Stimulated activated naive CD8-positive, alpha-beta T cell treated with anti-CD3 and anti-CD28 coated beads, Interleukin-15, amount 100 ng/mL, for 72 hours (primary cell): ENCODE data around the gene SH3D21.
A peak's percentile ranks its signal among the peaks of the same experiment; 100 is the strongest.

Source experiments
- ATAC-seq: fragments of 150-1000 bp; cut with Tn5 transposase; 2 replicates; pipeline ENCODE4 v1.10.0; 2021; ENCODE audit warnings: mild to moderate bottlenecking, moderate library complexity
- DNase-seq, 2 donors: peaks; one replicate each; pipeline ENCODE4 v3.0.0; 2021 to 2022
- H3K27ac Mint-ChIP-seq, 2 donors: one replicate each; pipeline ENCODE4 v1.8.0; 2022; ENCODE audit warnings: mild to moderate bottlenecking in 2 of 2, mixed read lengths in 2 of 2, moderate library complexity in 2 of 2
- H3K27me3 Mint-ChIP-seq: one replicate; pipeline ENCODE4 v1.8.0; 2022; ENCODE audit warnings: mixed read lengths
- H3K4me1 Mint-ChIP-seq: one replicate; pipeline ENCODE4 v1.8.0; 2022; ENCODE audit warnings: mild to moderate bottlenecking, mixed read lengths
- H3K4me3 Mint-ChIP-seq, 2 donors: one replicate each; pipeline ENCODE4 v1.8.0; 2022; ENCODE audit warnings: mild to moderate bottlenecking in 2 of 2, mixed read lengths in 2 of 2, moderate library complexity in 1 of 2
- H3K9me3 Mint-ChIP-seq, 2 donors: one replicate each; pipeline ENCODE4 v1.8.0; 2022; ENCODE audit warnings: mixed read lengths in 2 of 2

Gene SH3D21

GRCh38 chr1:36339615-36340014, 33.4 kb downstream of the SH3D21 start:
- H3K9me3 Mint-ChIP-seq: no peaks in the 10 kb centered on the region
- ATAC-seq (no peak), DNase-seq (no peak)
- H3K4me1 Mint-ChIP-seq: peaks cover 16% of the 10 kb centered on the region
- no peak overlapping the region for H3K27ac Mint-ChIP-seq
- no peak overlapping the region for H3K4me3 Mint-ChIP-seq
- no peaks in the 10 kb centered on the region for H3K27me3 Mint-ChIP-seq

- ATAC-seq: no peak
- DNase-seq: no peak
- Mint-ChIP-seq H3K4me3 (no peak overlapping the region), H3K4me1 (peaks cover 21% of the 10 kb centered on the region), H3K27me3 (no peaks in the 10 kb centered on the region), H3K27ac (no peak overlapping the region), H3K9me3 (no peaks in the 10 kb centered on the region)
These were observed 35.6 kb downstream of the SH3D21 start for GRCh38 chr1:36341626-36342320.

GRCh38 chr1:36342426-36343185, 36.4 kb downstream of the SH3D21 start:
- Mint-ChIP-seq H3K4me3 (no peak overlapping the region), H3K27ac (no peak overlapping the region), H3K4me1 (peaks cover 17% of the 10 kb centered on the region), H3K27me3 (no peaks in the 10 kb centered on the region), H3K9me3 (no peaks in the 10 kb centered on the region)
- DNase-seq: peak; percentile 41 to 52
- ATAC-seq: peak; percentile 68

- Mint-ChIP-seq H3K4me3 (no peak overlapping the region), H3K27me3 (no peaks in the 10 kb centered on the region), H3K4me1 (peaks cover 17% of the 10 kb centered on the region), H3K9me3 (no peaks in the 10 kb centered on the region), H3K27ac (peak overlapping the region in 1 of 2 donors; percentile 52)
- no peak for ATAC-seq
- no peak for DNase-seq
These were observed 37.7 kb downstream of the SH3D21 start for GRCh38 chr1:36343651-36344394.

- H3K9me3 Mint-ChIP-seq: no peaks in the 10 kb centered on the region
- no peak for DNase-seq
- H3K27me3 Mint-ChIP-seq: no peaks in the 10 kb centered on the region
- ATAC-seq: no peak
- peak overlapping the region in 1 of 2 donors; percentile 76 for H3K27ac Mint-ChIP-seq
- H3K4me3 Mint-ChIP-seq: no peak overlapping the region
- H3K4me1 Mint-ChIP-seq: peaks cover 20% of the 10 kb centered on the region
These were observed 38.2 kb downstream of the SH3D21 start for GRCh38 chr1:36344395-36344680.

GRCh38 chr1:36345353-36345752, 39.2 kb downstream of the SH3D21 start:
- H3K27me3 Mint-ChIP-seq: no peaks in the 10 kb centered on the region
- DNase-seq (no peak), ATAC-seq (no peak)
- peaks cover 30% of the 10 kb centered on the region for H3K4me1 Mint-ChIP-seq
- H3K9me3 Mint-ChIP-seq: no peaks in the 10 kb centered on the region
- no peak overlapping the region for H3K27ac Mint-ChIP-seq
- H3K4me3 Mint-ChIP-seq: no peak overlapping the region

GRCh38 chr1:36346741-36347370, 40.7 kb downstream of the SH3D21 start:
- no peak for ATAC-seq
- H3K4me3 Mint-ChIP-seq: no peak overlapping the region
- no peaks in the 10 kb centered on the region for H3K27me3 Mint-ChIP-seq
- peak overlapping the region in 1 of 2 donors; percentile 42 for H3K27ac Mint-ChIP-seq
- no peak for DNase-seq
- H3K4me1 Mint-ChIP-seq: peaks cover 45% of the 10 kb centered on the region
- H3K9me3 Mint-ChIP-seq: no peaks in the 10 kb centered on the region

- H3K9me3 Mint-ChIP-seq: no peaks in the 10 kb centered on the region
- DNase-seq (no peak), ATAC-seq (no peak)
- H3K27ac Mint-ChIP-seq: no peak overlapping the region
- no peak overlapping the region for H3K4me3 Mint-ChIP-seq
- no peaks in the 10 kb centered on the region for H3K27me3 Mint-ChIP-seq
- peaks cover 56% of the 10 kb centered on the region for H3K4me1 Mint-ChIP-seq
These were observed 43.1 kb downstream of the SH3D21 start for GRCh38 chr1:36349241-36349671.

GRCh38 chr1:36349839-36350238, 43.7 kb downstream of the SH3D21 start:
- DNase-seq (no peak), ATAC-seq (no peak)
- H3K27me3 Mint-ChIP-seq: no peaks in the 10 kb centered on the region
- no peak overlapping the region for H3K4me3 Mint-ChIP-seq
- peaks cover 52% of the 10 kb centered on the region for H3K4me1 Mint-ChIP-seq
- H3K27ac Mint-ChIP-seq: no peak overlapping the region
- H3K9me3 Mint-ChIP-seq: no peaks in the 10 kb centered on the region

- ATAC-seq (peak; percentile 96), DNase-seq (peak; percentile 44 to 57)
- Mint-ChIP-seq H3K9me3 (no peaks in the 10 kb centered on the region), H3K27me3 (no peaks in the 10 kb centered on the region), H3K27ac (peak overlapping the region; percentile 73 to 83), H3K4me1 (peaks cover 49% of the 10 kb centered on the region), H3K4me3 (peak overlapping the region; percentile 14 to 63)
These were observed 44.6 kb downstream of the SH3D21 start for GRCh38 chr1:36350659-36351226.

- H3K9me3 Mint-ChIP-seq: no peaks in the 10 kb centered on the region
- peaks cover 49% of the 10 kb centered on the region for H3K4me1 Mint-ChIP-seq
- H3K27me3 Mint-ChIP-seq: no peaks in the 10 kb centered on the region
- DNase-seq: no peak
- ATAC-seq: peak; percentile 17
- H3K27ac Mint-ChIP-seq: peak overlapping the region in 1 of 2 donors; percentile 14
- peak overlapping the region in 1 of 2 donors; percentile 63 for H3K4me3 Mint-ChIP-seq
These were observed 45.2 kb downstream of the SH3D21 start for GRCh38 chr1:36351227-36351977.

- ATAC-seq (no peak), DNase-seq (no peak)
- Mint-ChIP-seq H3K27ac (peak overlapping the region in 1 of 2 donors; percentile 38), H3K27me3 (no peaks in the 10 kb centered on the region), H3K4me3 (no peak overlapping the region), H3K9me3 (no peaks in the 10 kb centered on the region), H3K4me1 (peaks cover 49% of the 10 kb centered on the region)
These were observed 46.1 kb downstream of the SH3D21 start for GRCh38 chr1:36352125-36352909.

- Mint-ChIP-seq H3K27ac (no peak overlapping the region), H3K4me1 (peaks cover 53% of the 10 kb centered on the region), H3K27me3 (no peaks in the 10 kb centered on the region), H3K9me3 (no peaks in the 10 kb centered on the region), H3K4me3 (no peak overlapping the region)
- ATAC-seq (no peak), DNase-seq (no peak)
These were observed 47.0 kb downstream of the SH3D21 start for GRCh38 chr1:36352910-36353878.
